ENCODE results near the gene MOV10L1. TPM values are rescaled to one million over a fixed set of nuclear protein-coding genes. Genes with fewer than 3 reads are reported as not detected.
A peak's percentile ranks its signal among the peaks of the same experiment; 100 is the strongest.

Gene MOV10L1
- total and polyA plus RNA-seq, 9 of the 15 experiments (the other 6 are each of a cell fraction or from before 2014, with no cell fraction given): 0.06 to 0.43 (median 0.15) TPM

DNA sequence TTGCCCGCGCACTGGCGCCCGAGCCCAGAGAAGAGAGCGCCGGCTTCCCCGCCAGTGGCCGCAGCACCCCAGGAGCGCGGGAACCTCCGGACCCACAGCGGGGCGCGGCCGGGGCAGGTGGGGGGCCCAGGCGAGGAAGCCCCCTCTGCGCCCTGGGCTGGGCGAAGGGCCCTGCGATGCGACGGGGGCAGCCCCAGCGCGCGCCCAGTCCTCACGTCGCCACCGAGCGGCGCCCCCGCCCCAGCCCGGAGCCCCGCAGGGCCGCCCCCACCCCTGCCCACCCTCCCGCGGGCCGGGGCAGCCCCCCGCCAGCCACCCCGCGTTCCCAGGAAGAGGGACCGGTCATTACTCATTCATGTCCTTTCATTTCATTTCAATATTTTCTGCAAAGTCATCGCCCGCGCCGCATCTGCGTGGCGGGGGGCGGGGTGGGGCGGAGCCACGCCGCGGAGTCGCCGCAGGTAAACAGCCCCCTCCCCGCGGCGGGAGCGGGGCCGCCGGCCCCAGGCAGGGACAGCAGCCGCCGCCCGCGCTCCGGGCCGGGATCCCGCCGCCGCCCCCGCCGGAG, 80.1 kb downstream of the MOV10L1 start (continued):
- TF ChIP-seq NFE2 (IDR thresholded peaks at IDR 0.05; ENCODE audit: low read depth) (peak; percentile 89), ZBTB12 (CRISPR knock-in tag; IDR thresholded peaks at IDR 0.05) (no peak), ZBTB7A (IDR thresholded peaks at IDR 0.05; ENCODE audit: borderline replicate concordance, control insufficient read depth, low read depth, low read length) (peak; percentile 62), PHF8 (IDR thresholded peaks at IDR 0.05; ENCODE audit: borderline replicate concordance, low read length) (peak; percentile 2; the same call in 1 of the 2 replicates), BRD9 (IDR thresholded peaks at IDR 0.05; ENCODE audit: low read depth, partially characterized antibody) (no peak), SMAD4 (CRISPR knock-in tag; conservative IDR thresholded peaks at IDR 0.05) (0 out of 2 replicates have a peak, but pooled peaks have one; percentile 23), MAFF (IDR thresholded peaks at IDR 0.05; ENCODE audit: low read length) (peak; percentile 37)

GRCh38 chr22:50170453-50171318, 80.9 kb downstream of the MOV10L1 start, which contains the start of gene PANX2:
Gene PANX2 (plus strand): TSS chr22:50170731. CDS start chr22:50170731, 0 bp downstream.
- 5% methylated on average over 15 of the region's 105 CpGs for WGBS (ENCODE audit: insufficient coverage, low coverage, missing lambda C conversion rate)
- CTCF ChIA-PET (ENCODE audit: low intra/inter-chr PET ratio): interaction anchor here (0.6 kb wide), 1 partner anchor 40 kb away, joined by 3 read pairs; no protein-coding TSS in a partner anchor
- TF ChIP-seq YY1 (IDR thresholded peaks at IDR 0.05; ENCODE audit: borderline replicate concordance in 1 of 3, control insufficient read depth in 1 of 3, extremely low read depth in 1 of 3, insufficient read depth in 3 of 3, insufficient read length in 1 of 3, insufficient replicate concordance in 2 of 3, low read depth in 1 of 3, low read length in 2 of 3) (peak in 2 of 3 experiments; percentile 12 to 61), PTBP1 (IDR thresholded peaks at IDR 0.05; ENCODE audit: low read depth, low read length) (no peak), NR1H2 (CRISPR knock-in tag; IDR thresholded peaks at IDR 0.05) (no peak), NCOR1 (IDR thresholded peaks at IDR 0.05) (no peak), NUFIP1 (IDR thresholded peaks at IDR 0.05; ENCODE audit: partially characterized antibody) (no peak), PRPF4 (IDR thresholded peaks at IDR 0.05; ENCODE audit: insufficient read depth, low read depth, low read length, poor library complexity, severe bottlenecking) (no peak)
- TF ChIP-seq, protein P1, sequence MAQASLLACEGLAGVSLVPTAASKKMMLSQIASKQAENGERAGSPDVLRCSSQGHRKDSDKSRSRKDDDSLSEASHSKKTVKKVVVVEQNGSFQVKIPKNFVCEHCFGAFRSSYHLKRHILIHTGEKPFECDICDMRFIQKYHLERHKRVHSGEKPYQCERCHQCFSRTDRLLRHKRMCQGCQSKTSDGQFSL (CRISPR knock-in tag; IDR thresholded peaks at IDR 0.05): no peak
- TF ChIP-seq, protein P1 (tag; IDR thresholded peaks at IDR 0.05): no peak

More at GRCh38 chr22:50170453-50171318, 80.9 kb downstream of the MOV10L1 start, which contains the start of gene PANX2:
- POLR2A ChIA-PET: interaction anchor here (1.1 kb wide), 1 partner anchor 14 kb away, joined by 7 read pairs; no protein-coding TSS in a partner anchor
- Histone ChIP-seq H3K9me3 (replicated peaks; ENCODE audit: control insufficient read depth, insufficient read depth, low read depth, low read length) (no peaks in the 10 kb centered on the region), H3K27ac (ENCODE audit: extremely low read depth, low read depth, low read length) (peak within 1 kb of the TSS; percentile 65; the same call in 2 of the 3 replicates), H4K20me1 (replicated peaks; ENCODE audit: control insufficient read depth, insufficient read depth, low read length) (no peaks in the 10 kb centered on the region), H3K9me1 (ENCODE audit: control insufficient read depth, insufficient read depth, low read length) (no peaks in the 10 kb centered on the region), H3K4me3 (peak within 1 kb of the TSS; percentile 40), H3K36me3 (ENCODE audit: control insufficient read depth, insufficient read depth, low read length) (no peaks in the 10 kb centered on the region), H3K9ac (ENCODE audit: insufficient read depth in 1 of 2, low read depth in 2 of 2, low read length in 2 of 2) (peak within 1 kb of the TSS; percentile 46 to 91; a peak in 3 of 4 replicates), H3K79me2 (ENCODE audit: control insufficient read depth, insufficient read depth, low read length) (no peaks in the 10 kb centered on the region), H3K27me3 (ENCODE audit: control insufficient read depth in 2 of 2, insufficient read depth in 2 of 2, low read length in 2 of 2) (no peaks in the 10 kb centered on the region), H3K4me1 (replicated peaks in 1 of 2; ENCODE audit: control insufficient read depth in 2 of 2, insufficient read depth in 2 of 2, low read length in 2 of 2) (peaks cover 10 to 54% of the 10 kb centered on the region in 2 experiments; a peak in 4 of 5 replicates), H3K4me2 (ENCODE audit: insufficient read depth, low read length) (peak within 1 kb of the TSS; percentile 66), H2AFZ (ENCODE audit: low read depth, low read length) (peak within 1 kb of the TSS; percentile 70; the same call in 1 of the 2 replicates)
- ATAC-seq: peak; percentile 21; the same call in 1 of the 3 replicates
- intact Hi-C loops (cut with micrococcal nuclease) (no loop called here), in situ Hi-C loops (cut with MboI) (no loop called here)
- DNase-seq (ENCODE audit: extremely low read depth in 1 of 4, low spot score in 3 of 4): peak in 2 of 4 experiments; percentile 69 to 73
- FAIRE-seq: no peak
- no TSS peak for BruUV-seq (replicated peaks)

Measured in K562 (cell line).